HG03025 (cell line): Measurements from ENCODE around the gene OR6N1.
A peak's percentile ranks its signal among the peaks of the same experiment; 100 is the strongest.

Experiments
- ATAC-seq: cut with Tn5 transposase; IDR thresholded peaks from one replicate; pipeline ENCODE4 v1.9.1; 2021; ENCODE audit warnings: mild to moderate bottlenecking, moderate library complexity; ENCODE audit not compliant: unreplicated experiment, low FRiP score

OR6N1 gene

GRCh38 chr1:158771950-158772866, at the start of gene OR6N1:
TSS of gene OR6N1 (minus strand) at chr1:158772195. CDS start at chr1:158766682, 5,513 bp downstream.
- no peak for ATAC-seq

DNA sequence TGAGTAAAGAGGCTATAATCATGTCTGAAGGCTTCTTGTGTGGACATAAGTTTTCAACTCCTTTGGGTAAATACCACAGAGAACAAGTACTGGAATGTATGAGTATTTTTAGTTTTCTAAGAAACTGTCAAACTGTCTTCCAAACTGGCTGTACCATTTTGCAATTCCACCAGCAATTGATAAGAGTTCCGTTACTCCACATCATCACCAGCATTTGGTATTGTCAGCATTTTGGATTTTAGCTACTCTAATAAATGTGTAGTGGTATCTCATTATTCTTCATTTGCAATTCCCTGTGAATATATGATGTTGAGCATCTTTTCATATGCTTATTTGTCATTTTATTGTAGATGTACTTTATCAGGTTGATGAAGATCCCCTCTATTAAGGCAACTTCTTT, 49.7 kb upstream of the OR6N1 start:
- no peak for ATAC-seq

- ATAC-seq: peak; percentile 96
These were observed 47.8 kb upstream of the OR6N1 start for GRCh38 chr1:158819461-158820443.

- ATAC-seq: no peak
These were observed 47.0 kb upstream of the OR6N1 start for GRCh38 chr1:158818975-158819431.

GRCh38 chr1:158818560-158818959, 46.6 kb upstream of the OR6N1 start:
- no peak for ATAC-seq

DNA sequence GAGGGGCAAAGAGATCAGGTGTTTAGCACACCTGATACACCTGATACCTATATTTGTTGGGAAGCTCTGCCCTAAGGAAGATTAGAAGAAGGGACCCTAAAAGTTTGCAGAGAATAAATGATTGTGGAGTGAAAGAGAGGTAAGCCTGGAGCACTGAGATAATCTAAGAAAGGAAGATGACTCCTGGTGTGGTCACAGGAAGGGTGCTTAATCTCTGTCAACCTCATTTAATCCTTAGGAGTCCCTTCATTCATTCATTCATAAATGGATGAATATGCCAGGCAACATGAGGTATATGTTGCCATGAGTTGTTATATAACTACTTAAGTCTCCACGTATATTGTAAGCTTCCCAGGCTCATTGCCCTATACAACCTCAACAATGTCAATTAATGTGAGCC, 43.0 kb upstream of the OR6N1 start:
- ATAC-seq: no peak

DNA sequence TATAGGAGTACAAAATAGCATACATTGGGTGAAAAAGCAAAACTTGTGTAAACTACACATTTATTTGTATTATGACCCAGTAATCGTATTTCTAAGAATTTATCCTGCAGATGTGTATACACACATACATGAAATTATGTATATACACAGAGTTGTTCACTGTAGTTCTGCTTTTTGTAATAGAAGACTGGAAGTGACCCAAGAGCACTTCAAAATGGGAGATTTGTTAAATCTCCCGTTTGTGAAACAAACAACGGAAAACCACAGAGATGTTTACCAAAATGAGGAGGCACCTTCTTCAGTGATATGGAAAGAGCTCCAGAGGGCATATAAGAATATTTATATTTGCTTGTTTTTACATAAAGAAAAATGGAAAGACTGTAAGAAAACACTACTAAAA, 41.2 kb upstream of the OR6N1 start:
- no peak for ATAC-seq

- no peak for ATAC-seq
These were observed 40.3 kb upstream of the OR6N1 start for GRCh38 chr1:158812336-158812735.

GRCh38 chr1:158810311-158810710, 38.3 kb upstream of the OR6N1 start:
- ATAC-seq: no peak

DNA sequence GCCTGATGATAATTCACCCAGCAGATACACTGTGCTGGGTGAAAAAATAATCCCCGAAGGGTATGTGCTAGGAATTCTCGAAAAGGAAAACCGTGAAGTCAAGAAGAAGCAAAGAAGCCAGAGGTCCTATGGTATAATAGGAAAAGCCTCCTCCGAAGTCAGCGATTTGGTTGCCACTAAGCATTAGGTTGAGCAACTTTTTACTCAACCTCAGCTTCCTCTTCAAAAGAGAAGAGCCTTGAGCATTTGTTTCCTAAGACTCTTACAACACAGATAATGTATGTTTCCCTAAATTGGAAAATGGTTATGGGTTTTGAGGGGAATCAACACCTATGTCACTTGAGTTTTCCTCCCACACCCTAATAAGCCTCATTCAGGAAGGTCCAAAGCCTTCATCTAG, 37.9 kb upstream of the OR6N1 start:
- ATAC-seq: no peak

- ATAC-seq: no peak
These were observed 37.3 kb upstream of the OR6N1 start for GRCh38 chr1:158809256-158809655.

- no peak for ATAC-seq
These were observed 35.0 kb upstream of the OR6N1 start for GRCh38 chr1:158806916-158807536.

DNA sequence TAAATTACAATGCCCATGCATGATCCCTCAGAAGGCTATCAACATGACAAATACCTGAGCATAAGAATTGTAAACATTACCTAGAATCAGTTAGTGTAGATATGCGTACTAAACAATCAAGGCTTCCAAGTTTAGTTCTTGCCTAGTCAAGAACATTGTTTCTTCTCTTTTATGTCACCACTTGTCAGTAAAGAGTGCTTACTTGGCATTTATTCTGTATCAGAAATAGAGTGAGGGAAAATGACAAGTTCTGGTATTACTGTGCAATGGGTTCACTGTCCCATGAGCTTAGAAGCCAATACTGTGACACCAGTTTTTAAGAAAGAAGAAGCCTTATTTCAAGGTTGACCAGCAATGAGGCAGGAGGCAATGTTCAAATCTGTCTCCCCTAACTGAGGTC, 31.7 kb upstream of the OR6N1 start:
- ATAC-seq: no peak

- ATAC-seq: no peak
These were observed 29.4 kb upstream of the OR6N1 start for GRCh38 chr1:158801396-158801795.

DNA sequence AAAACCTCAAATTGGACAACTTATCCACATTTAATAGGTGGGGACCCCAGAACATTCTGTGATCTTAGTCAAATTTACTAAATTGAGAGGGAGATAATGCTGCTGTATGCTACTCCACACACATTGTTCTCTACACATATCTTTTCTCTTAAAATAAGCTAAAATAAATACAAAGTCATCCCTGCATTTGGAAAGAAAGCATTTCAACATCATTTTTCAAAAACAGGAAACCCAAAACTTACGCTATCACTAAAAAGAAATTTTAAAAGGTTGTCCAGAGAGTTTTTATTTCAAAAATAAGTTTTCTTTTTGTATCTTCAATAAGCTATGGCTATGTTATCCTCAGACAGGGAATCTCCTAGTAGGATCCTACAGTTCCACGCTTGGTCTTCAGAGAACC, 28.5 kb upstream of the OR6N1 start:
- no peak for ATAC-seq

DNA sequence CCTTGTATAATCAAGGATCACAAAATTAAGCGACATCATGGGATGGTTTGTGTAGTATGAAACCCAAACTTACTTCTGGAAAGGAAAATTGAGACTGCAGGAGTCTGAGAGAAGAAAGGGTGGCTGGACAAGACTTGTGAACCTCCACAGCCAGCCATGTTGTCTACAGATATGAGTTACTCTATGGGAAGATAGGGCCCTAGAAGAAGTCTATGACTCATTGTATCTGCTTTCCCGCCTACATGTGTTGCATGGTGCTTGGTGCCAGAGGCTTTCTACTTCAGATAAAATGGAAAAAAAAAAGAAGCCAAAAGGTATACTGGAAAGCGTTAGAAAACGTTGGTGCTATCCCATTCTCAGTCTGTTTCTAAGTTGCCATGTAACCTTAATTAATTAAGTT, 27.7 kb upstream of the OR6N1 start:
- no peak for ATAC-seq

GRCh38 chr1:158798531-158798930, 26.5 kb upstream of the OR6N1 start:
- no peak for ATAC-seq

DNA sequence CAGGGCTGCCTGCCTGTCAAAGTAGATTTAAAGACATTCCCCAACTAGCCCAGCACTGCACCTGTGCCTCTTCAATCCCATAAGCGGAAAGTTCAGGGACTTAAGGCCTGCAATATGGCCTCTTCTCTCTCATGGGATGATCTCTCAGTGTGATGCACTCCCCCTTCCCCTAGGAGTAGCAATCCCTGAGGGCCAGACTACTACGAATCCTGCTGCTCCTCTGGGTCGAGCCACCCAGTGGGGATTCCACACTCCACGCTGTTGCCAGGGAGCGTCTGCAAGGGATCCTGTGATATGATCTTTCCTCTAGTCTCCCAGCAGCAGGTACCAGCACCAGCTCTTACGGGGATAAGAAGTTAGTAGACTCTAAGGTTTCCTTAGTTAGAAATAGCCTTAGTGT, 22.3 kb upstream of the OR6N1 start:
- ATAC-seq: no peak

GRCh38 chr1:158793604-158794003, 21.6 kb upstream of the OR6N1 start:
- no peak for ATAC-seq

GRCh38 chr1:158781104-158781503, 9.1 kb upstream of the OR6N1 start, which contains the start of gene OR6N2:
TSS of gene OR6N2 (minus strand) at chr1:158781204. CDS start at chr1:158777635, 3,569 bp downstream.
- no peak for ATAC-seq

DNA sequence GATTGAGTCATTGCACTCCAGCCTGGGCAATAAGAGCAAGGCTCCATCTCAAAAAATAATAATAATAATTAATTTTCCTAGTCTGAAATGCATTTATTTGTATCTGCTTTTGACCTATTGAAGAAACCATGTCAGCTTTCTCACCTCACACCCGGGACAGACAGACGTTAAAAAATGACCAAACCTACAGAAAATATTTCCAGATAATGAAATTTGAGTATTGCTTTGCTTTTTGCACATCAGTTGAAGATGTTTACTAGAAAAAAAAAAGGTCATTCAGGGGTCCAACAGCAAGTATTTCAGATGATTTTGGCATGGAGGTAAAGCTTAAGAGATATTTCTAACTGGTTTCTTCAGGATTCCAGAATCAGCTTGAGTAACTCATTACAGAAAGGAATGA, 17.6 kb downstream of the OR6N1 start, which contains the start of gene OR6K6:
TSS of gene OR6K6 (plus strand) at position 301 of the 400 bp plus-strand sequence. CDS start 168 bp downstream, outside the sequence.
- no peak for ATAC-seq
